Activated CD4-positive, alpha-beta T cell treated with anti-CD3 and anti-CD28 coated beads, Interleukin-10, Interleukin-2, amounts not matched to agents 100 ng/mL and 50 ng/mL, durations not matched to agents 16 hours and 8 hours (primary cell): Measurements from ENCODE around the gene OTOP2.

Experiments used
- DNase-seq: peaks from one replicate; pipeline ENCODE4 v3.0.0-alpha.2; 2020

Gene OTOP2

GRCh38 chr17:74925242-74925641 lies 1.2 kb downstream of the OTOP2 start:
- no peak for DNase-seq

GRCh38 chr17:74928786-74929185 lies 4.7 kb downstream of the OTOP2 start:
- no peak for DNase-seq

GRCh38 chr17:74930535-74931036 lies 6.5 kb downstream of the OTOP2 start:
- DNase-seq, result no peak

GRCh38 chr17:74935048-74935447 lies 11.0 kb downstream of the OTOP2 start:
- no peak for DNase-seq

GRCh38 chr17:74935585-74936469 lies 11.8 kb downstream of the OTOP2 start, which contains the start of gene OTOP3:
Gene OTOP3 (plus strand): TSS chr17:74935898. CDS start chr17:74935922, 24 bp downstream.
- no peak for DNase-seq

GRCh38 chr17:74936470-74936799 lies 12.4 kb downstream of the OTOP2 start:
- DNase-seq, result no peak

GRCh38 chr17:74937064-74938051 lies 13.3 kb downstream of the OTOP2 start:
- DNase-seq, result no peak

- no peak for DNase-seq
These were observed 14.3 kb downstream of the OTOP2 start for GRCh38 chr17:74938194-74938950.

- no peak for DNase-seq
These were observed 15.5 kb downstream of the OTOP2 start for GRCh38 chr17:74939534-74939933.

- DNase-seq, result no peak
These were observed 17.2 kb downstream of the OTOP2 start for GRCh38 chr17:74941128-74941725.

GRCh38 chr17:74943808-74944522 lies 19.9 kb downstream of the OTOP2 start:
- no peak for DNase-seq

GRCh38 chr17:74945543-74945942 lies 21.5 kb downstream of the OTOP2 start:
- DNase-seq, result peak; percentile 14

GRCh38 chr17:74946641-74947040 lies 22.6 kb downstream of the OTOP2 start:
- no peak for DNase-seq

GRCh38 chr17:74947041-74947754 lies 23.1 kb downstream of the OTOP2 start:
- DNase-seq, result no peak

GRCh38 chr17:74949455-74950115 lies 25.5 kb downstream of the OTOP2 start:
- DNase-seq, result no peak

GRCh38 chr17:74950207-74950606 lies 26.1 kb downstream of the OTOP2 start:
- no peak for DNase-seq

GRCh38 chr17:74951065-74951464 lies 27.0 kb downstream of the OTOP2 start:
- no peak for DNase-seq

- DNase-seq, result no peak
These were observed 27.8 kb downstream of the OTOP2 start for GRCh38 chr17:74951680-74952421.

- no peak for DNase-seq
These were observed 28.5 kb downstream of the OTOP2 start for GRCh38 chr17:74952431-74953133.
